GM23338 (cell line): ENCODE data around the gene MYO6. TPM values are rescaled to one million over a fixed set of nuclear protein-coding genes. Genes with fewer than 3 reads are reported as not detected.

Source experiments
- ATAC-seq: fragments of 200-7000 bp; cut with Tn5 transposase; 3 replicates; pipeline ENCODE4 v1.9.1; 2020
- DNase-seq: peaks from one replicate; pipeline ENCODE4 v3.0.0-alpha.2; 2015; ENCODE audit warnings: low spot score
- H2AFZ ChIP-seq: fragments of 200-600 bp; sonication (generic); 2 replicates; pipeline ENCODE4 v1.8.0; 2016; ENCODE audit warnings: antibody characterized with exemption, mild to moderate bottlenecking, moderate library complexity
- H3F3A ChIP-seq: fragments of 200-600 bp; sonication (generic); replicated peaks from 2 replicates; pipeline ENCODE4 v1.8.0; 2017; ENCODE audit warnings: antibody characterized with exemption, mixed run types, low read depth
- H3K27ac ChIP-seq: fragments of 200-600 bp; sonication (generic); 2 replicates; pipeline ENCODE4 v1.6.1; 2016; ENCODE audit warnings: low read depth
- H3K27me3 ChIP-seq: fragments of 200-600 bp; sonication (generic); 2 replicates; pipeline ENCODE4 v1.8.0; 2016; ENCODE audit warnings: mild to moderate bottlenecking, mixed run types, moderate library complexity; ENCODE audit not compliant: insufficient read depth
- H3K36me3 ChIP-seq: fragments of 200-600 bp; sonication (generic); 2 replicates; pipeline ENCODE4 v1.8.0; 2016; ENCODE audit warnings: mild to moderate bottlenecking; ENCODE audit not compliant: insufficient read depth
- H3K4me1 ChIP-seq: fragments of 200-600 bp; sonication (generic); 2 replicates; pipeline ENCODE4 v1.8.0; 2016; ENCODE audit warnings: mild to moderate bottlenecking, moderate library complexity; ENCODE audit not compliant: insufficient read depth
- H3K4me2 ChIP-seq: fragments of 200-600 bp; sonication (generic); 2 replicates; pipeline ENCODE4 v1.7.1; 2017; ENCODE audit warnings: mixed run types
- H3K4me3 ChIP-seq: fragments of 200-600 bp; sonication (generic); 2 replicates; pipeline ENCODE4 v1.6.1; 2016; ENCODE audit warnings: mixed run types
- H3K79me2 ChIP-seq: fragments of 200-600 bp; sonication (generic); replicated peaks from 2 replicates; pipeline ENCODE4 v1.8.0; 2017; ENCODE audit warnings: mild to moderate bottlenecking; ENCODE audit not compliant: insufficient read depth
- H3K9me2 ChIP-seq: fragments of 200-600 bp; sonication (generic); 2 replicates; pipeline ENCODE4 v1.8.0; 2017; ENCODE audit not compliant: insufficient read depth
- H4K20me1 ChIP-seq: fragments of 200-600 bp; sonication (generic); replicated peaks from 2 replicates; pipeline ENCODE4 v1.8.0; 2017; ENCODE audit warnings: mild to moderate bottlenecking; ENCODE audit not compliant: insufficient read depth
- H3K27ac Mint-ChIP-seq: 2 replicates; pipeline ENCODE4 v1.8.0; 2020; ENCODE audit warnings: inconsistent platforms, mild to moderate bottlenecking, moderate library complexity, mixed read lengths
- H3K27me3 Mint-ChIP-seq: 3 replicates; pipeline ENCODE4 v1.8.0; 2022; ENCODE audit warnings: low read depth, mild to moderate bottlenecking, moderate library complexity, mixed read lengths, inconsistent platforms; ENCODE audit not compliant: insufficient read depth, poor library complexity
- H3K36me3 Mint-ChIP-seq: 3 replicates; pipeline ENCODE4 v1.8.0; 2021; ENCODE audit warnings: low read depth, mild to moderate bottlenecking, inconsistent platforms, moderate library complexity, mixed read lengths
- H3K4me1 Mint-ChIP-seq: 3 replicates; pipeline ENCODE4 v1.8.0; 2020; ENCODE audit warnings: mild to moderate bottlenecking, inconsistent platforms, mixed read lengths
- H3K4me3 Mint-ChIP-seq: 3 replicates; pipeline ENCODE4 v1.8.0; 2021; ENCODE audit warnings: moderate library complexity, mild to moderate bottlenecking, inconsistent platforms, mixed read lengths
- H3K9me3 Mint-ChIP-seq: 3 replicates; pipeline ENCODE4 v1.8.0; 2020; ENCODE audit warnings: moderate library complexity, mild to moderate bottlenecking, inconsistent platforms, mixed read lengths
- CREB1 ChIP-seq: fragments of 250-450 bp; sonication (Bioruptor Pico); IDR thresholded peaks from 2 replicates; pipeline ENCODE4 v1.5.0; 2020; ENCODE audit warnings: low read depth, mild to moderate bottlenecking, moderate library complexity
- CTCF ChIP-seq, 2 experiments: fragments of 200-600 bp in 1 of 2; sonication (generic) in 1 of 2; conservative IDR thresholded peaks; 2 replicates each; pipeline versions ENCODE4 v1.5.1 to v1.6.1; 2016 to 2017; ENCODE audit warnings: antibody characterized with exemption in 2 of 2, low read depth in 2 of 2, mild to moderate bottlenecking in 2 of 2, moderate library complexity in 1 of 2
- EZH2 ChIP-seq: fragments of 200-600 bp; sonication (generic); IDR thresholded peaks from one replicate; pipeline ENCODE4 v1.8.0; 2017; ENCODE audit warnings: antibody characterized with exemption, mild to moderate bottlenecking, low read depth; ENCODE audit not compliant: unreplicated experiment
- EZH2phosphoT487 ChIP-seq: fragments of 200-600 bp; sonication (generic); IDR thresholded peaks from one replicate; pipeline ENCODE4 v1.8.1; 2018; ENCODE audit warnings: antibody characterized with exemption; ENCODE audit not compliant: unreplicated experiment
- JUNB ChIP-seq: IDR thresholded peaks from one replicate; pipeline ENCODE4 v1.6.1; 2016; ENCODE audit warnings: antibody characterized with exemption; ENCODE audit not compliant: unreplicated experiment
- NANOG ChIP-seq: IDR thresholded peaks from 2 replicates; pipeline ENCODE4 v1.6.1; 2016; ENCODE audit warnings: antibody characterized with exemption, borderline replicate concordance
- POLR2AphosphoS5 ChIP-seq: IDR thresholded peaks from 2 replicates; pipeline ENCODE4 v1.6.1; 2016; ENCODE audit warnings: antibody characterized with exemption, low read depth
- STAT1 ChIP-seq: IDR thresholded peaks from one replicate; pipeline ENCODE4 v1.6.1; 2016; ENCODE audit warnings: antibody characterized with exemption; ENCODE audit not compliant: unreplicated experiment
- ZNF114 ChIP-seq: fragments of 250-450 bp; sonication (Bioruptor Pico); IDR thresholded peaks from 2 replicates; pipeline ENCODE4 v1.5.0; 2020; ENCODE audit warnings: mild to moderate bottlenecking, moderate library complexity
- ZNF331 ChIP-seq: fragments of 250-450 bp; sonication (Bioruptor Pico); IDR thresholded peaks from 2 replicates; pipeline ENCODE4 v1.5.0; 2020; ENCODE audit warnings: low read depth, mild to moderate bottlenecking, moderate library complexity
- ZNF462 ChIP-seq: fragments of 250-450 bp; sonication (Bioruptor Pico); IDR thresholded peaks from 2 replicates; pipeline ENCODE4 v1.5.0; 2020; ENCODE audit warnings: mild to moderate bottlenecking, moderate library complexity
- polyA plus RNA-seq: library from polyadenylated mRNA; unstranded; fragments of >200 nt; fragmentation: Nextera tagmentation; extraction: Ambion mirVana; gene quantifications from 2 replicates; pipeline ENCODE4 v1.2.1, GENCODE V29; 2016
- total RNA-seq: library from RNA; depleted of rRNA; stranded (reverse); fragments of >200 nt; shearing (Covaris generic); gene quantifications from 2 replicates; pipeline ENCODE4 v1.2.3, GENCODE V29; 2014
- TF ChIP-seq, protein P1 (sequence below): IDR thresholded peaks from 2 replicates; pipeline ENCODE4 v1.6.1; 2016; ENCODE audit warnings: antibody characterized with exemption
- TF ChIP-seq, protein P2 (sequence below): IDR thresholded peaks from one replicate; pipeline ENCODE4 v1.6.1; 2018; ENCODE audit warnings: antibody characterized with exemption; ENCODE audit not compliant: unreplicated experiment

MYO6 gene
- total and polyA plus RNA-seq, 2 experiments from 2014 or later = 21.8 to 33.0 TPM

DNA sequence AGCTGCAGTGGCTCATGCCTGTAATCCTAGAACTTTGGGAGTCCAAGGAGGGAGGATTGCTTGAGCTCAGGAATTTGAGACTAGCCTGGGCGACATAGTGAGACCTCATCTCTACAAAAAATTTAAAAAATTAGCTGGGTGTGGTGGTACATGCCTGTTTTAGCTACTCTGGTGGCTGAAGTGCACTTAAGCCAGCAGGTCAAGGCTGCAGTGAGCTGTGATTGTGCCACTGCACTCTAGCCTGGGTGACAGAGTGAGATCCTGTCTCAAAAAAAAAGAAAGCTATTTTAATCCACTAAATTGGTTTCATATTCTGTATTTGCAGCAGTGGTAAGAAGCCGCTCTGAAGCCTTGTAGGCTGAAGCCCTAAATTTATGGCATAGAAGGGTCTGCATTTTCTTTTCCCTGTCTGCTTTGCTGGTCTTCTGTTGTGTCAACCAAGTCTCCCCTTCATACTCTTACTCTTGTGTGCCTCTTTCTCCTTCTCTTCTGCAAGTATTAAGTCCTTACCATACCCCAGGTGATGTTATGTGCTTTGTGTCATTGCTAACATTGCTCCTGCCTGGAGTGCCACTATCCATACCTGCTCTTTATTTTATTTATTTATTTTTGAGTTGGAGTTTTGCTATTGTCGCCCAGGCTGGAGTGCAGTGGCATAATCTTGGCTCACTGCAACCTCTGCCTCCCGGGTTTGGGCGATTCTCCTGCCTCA is 70.9 kb downstream of the MYO6 start:
- H3K4me1 ChIP-seq = no peaks in the 10 kb centered on the region
- H3K79me2 ChIP-seq = no peaks in the 10 kb centered on the region
- no peak overlapping the region for H3K4me2 ChIP-seq
- H3K36me3 ChIP-seq = no peaks in the 10 kb centered on the region
- H3K4me1 Mint-ChIP-seq = no peaks in the 10 kb centered on the region
- H3K27me3 Mint-ChIP-seq = peaks cover 2% of the 10 kb centered on the region
- H4K20me1 ChIP-seq = no peaks in the 10 kb centered on the region
- no peak overlapping the region for H3K27ac ChIP-seq
- no peak overlapping the region for H2AFZ ChIP-seq
- no peak overlapping the region for H3K27ac Mint-ChIP-seq
- H3K36me3 Mint-ChIP-seq = no peaks in the 10 kb centered on the region
- no peak overlapping the region for H3K4me3 ChIP-seq
- no peaks in the 10 kb centered on the region for H3K27me3 ChIP-seq
- TF ChIP-seq POLR2AphosphoS5 (no peak), ZNF462 (CRISPR knock-in tag) (no peak), STAT1 (no peak), CREB1 (CRISPR knock-in tag) (no peak), NANOG (no peak), EZH2 (no peak), ZNF114 (CRISPR knock-in tag) (no peak), ZNF331 (CRISPR knock-in tag) (no peak), CTCF (conservative IDR thresholded peaks at IDR 0.05; ENCODE audit: low read depth in 2 of 2) (no peak), JUNB (no peak), EZH2phosphoT487 (no peak)
- TF ChIP-seq, protein P1, sequence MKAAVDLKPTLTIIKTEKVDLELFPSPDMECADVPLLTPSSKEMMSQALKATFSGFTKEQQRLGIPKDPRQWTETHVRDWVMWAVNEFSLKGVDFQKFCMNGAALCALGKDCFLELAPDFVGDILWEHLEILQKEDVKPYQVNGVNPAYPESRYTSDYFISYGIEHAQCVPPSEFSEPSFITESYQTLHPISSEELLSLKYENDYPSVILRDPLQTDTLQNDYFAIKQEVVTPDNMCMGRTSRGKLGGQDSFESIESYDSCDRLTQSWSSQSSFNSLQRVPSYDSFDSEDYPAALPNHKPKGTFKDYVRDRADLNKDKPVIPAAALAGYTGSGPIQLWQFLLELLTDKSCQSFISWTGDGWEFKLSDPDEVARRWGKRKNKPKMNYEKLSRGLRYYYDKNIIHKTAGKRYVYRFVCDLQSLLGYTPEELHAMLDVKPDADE = no peak
- TF ChIP-seq, protein P2, sequence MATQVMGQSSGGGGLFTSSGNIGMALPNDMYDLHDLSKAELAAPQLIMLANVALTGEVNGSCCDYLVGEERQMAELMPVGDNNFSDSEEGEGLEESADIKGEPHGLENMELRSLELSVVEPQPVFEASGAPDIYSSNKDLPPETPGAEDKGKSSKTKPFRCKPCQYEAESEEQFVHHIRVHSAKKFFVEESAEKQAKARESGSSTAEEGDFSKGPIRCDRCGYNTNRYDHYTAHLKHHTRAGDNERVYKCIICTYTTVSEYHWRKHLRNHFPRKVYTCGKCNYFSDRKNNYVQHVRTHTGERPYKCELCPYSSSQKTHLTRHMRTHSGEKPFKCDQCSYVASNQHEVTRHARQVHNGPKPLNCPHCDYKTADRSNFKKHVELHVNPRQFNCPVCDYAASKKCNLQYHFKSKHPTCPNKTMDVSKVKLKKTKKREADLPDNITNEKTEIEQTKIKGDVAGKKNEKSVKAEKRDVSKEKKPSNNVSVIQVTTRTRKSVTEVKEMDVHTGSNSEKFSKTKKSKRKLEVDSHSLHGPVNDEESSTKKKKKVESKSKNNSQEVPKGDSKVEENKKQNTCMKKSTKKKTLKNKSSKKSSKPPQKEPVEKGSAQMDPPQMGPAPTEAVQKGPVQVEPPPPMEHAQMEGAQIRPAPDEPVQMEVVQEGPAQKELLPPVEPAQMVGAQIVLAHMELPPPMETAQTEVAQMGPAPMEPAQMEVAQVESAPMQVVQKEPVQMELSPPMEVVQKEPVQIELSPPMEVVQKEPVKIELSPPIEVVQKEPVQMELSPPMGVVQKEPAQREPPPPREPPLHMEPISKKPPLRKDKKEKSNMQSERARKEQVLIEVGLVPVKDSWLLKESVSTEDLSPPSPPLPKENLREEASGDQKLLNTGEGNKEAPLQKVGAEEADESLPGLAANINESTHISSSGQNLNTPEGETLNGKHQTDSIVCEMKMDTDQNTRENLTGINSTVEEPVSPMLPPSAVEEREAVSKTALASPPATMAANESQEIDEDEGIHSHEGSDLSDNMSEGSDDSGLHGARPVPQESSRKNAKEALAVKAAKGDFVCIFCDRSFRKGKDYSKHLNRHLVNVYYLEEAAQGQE = no peak
- no peak overlapping the region for H3K4me3 Mint-ChIP-seq
- H3F3A ChIP-seq = no peaks in the 10 kb centered on the region
- H3K9me2 ChIP-seq = no peaks in the 10 kb centered on the region
- no peaks in the 10 kb centered on the region for H3K9me3 Mint-ChIP-seq
- DNase-seq (no peak), ATAC-seq (no peak)
